IgD-negative memory B cell (primary cell): ENCODE data around the gene TTC34. TPM values are rescaled to one million over a fixed set of nuclear protein-coding genes. Genes with fewer than 3 reads are reported as not detected.
"Not testable (repeated sequence)": the region's sequence is repeated elsewhere in the genome, so short reads cannot be mapped to it uniquely, and the experiment has no call there.

Experiments used
- H3K27ac Mint-ChIP-seq, 3 donors: one replicate each; pipeline ENCODE4 v1.8.0; 2020 to 2022; ENCODE audit warnings: mild to moderate bottlenecking in 3 of 3, mixed read lengths in 3 of 3, moderate library complexity in 1 of 3
- H3K27me3 Mint-ChIP-seq: one replicate; pipeline ENCODE4 v1.8.0; 2021; ENCODE audit warnings: mixed read lengths
- H3K36me3 Mint-ChIP-seq: one replicate; pipeline ENCODE4 v1.8.0; 2020; ENCODE audit warnings: mild to moderate bottlenecking, mixed read lengths
- H3K4me1 Mint-ChIP-seq, 3 donors: one replicate each; pipeline ENCODE4 v1.8.0; 2020 to 2022; ENCODE audit warnings: mixed read lengths in 3 of 3, mild to moderate bottlenecking in 1 of 3
- H3K4me3 Mint-ChIP-seq, 4 donors: one replicate each; pipeline ENCODE4 v1.8.0; 2020 to 2022; ENCODE audit warnings: mild to moderate bottlenecking in 4 of 4, mixed read lengths in 4 of 4, moderate library complexity in 3 of 4
- H3K9me3 Mint-ChIP-seq, 3 donors: one replicate each; pipeline ENCODE4 v1.8.0; 2020 to 2021; ENCODE audit warnings: mixed read lengths in 3 of 3, mild to moderate bottlenecking in 1 of 3
- polyA plus RNA-seq: library from polyadenylated mRNA; unstranded; fragments of 300-500 nt; fragmentation: Illumina TruSeq; gene quantifications from one replicate; pipeline ENCODE4 v1.2.3, GENCODE V29; 2021

Gene TTC34
- polyA plus RNA-seq, 1 donor from 2014 or later: 0.06 TPM

- H3K27ac Mint-ChIP-seq: no peak overlapping the region
- peaks cover 0 to 7% (median 3%) of the 10 kb centered on the region in 3 donors for H3K9me3 Mint-ChIP-seq
- peaks cover 0 to 1% (median 0%) of the 10 kb centered on the region in 3 donors for H3K4me1 Mint-ChIP-seq
- H3K36me3 Mint-ChIP-seq: no peaks in the 10 kb centered on the region
- H3K4me3 Mint-ChIP-seq: peak overlapping the region in 1 of 4 donors; percentile 65
- H3K27me3 Mint-ChIP-seq: peaks cover 2% of the 10 kb centered on the region
Measured at GRCh38 chr1:2635361-2636010, 166.0 kb downstream of the TTC34 start.

GRCh38 chr1:2633936-2634491 is 167.5 kb downstream of the TTC34 start:
- peaks cover 0 to 3% (median 0%) of the 10 kb centered on the region in 3 donors for H3K4me1 Mint-ChIP-seq
- no peak overlapping the region for H3K4me3 Mint-ChIP-seq
- peaks cover 2% of the 10 kb centered on the region for H3K27me3 Mint-ChIP-seq
- no peaks in the 10 kb centered on the region for H3K36me3 Mint-ChIP-seq
- peaks cover 0 to 7% (median 7%) of the 10 kb centered on the region in 3 donors for H3K9me3 Mint-ChIP-seq
- H3K27ac Mint-ChIP-seq: no peak overlapping the region

GRCh38 chr1:2633366-2633935 is 168.0 kb downstream of the TTC34 start:
- H3K27me3 Mint-ChIP-seq: peaks cover 2% of the 10 kb centered on the region
- no peaks in the 10 kb centered on the region for H3K36me3 Mint-ChIP-seq
- peaks cover 0 to 3% (median 0%) of the 10 kb centered on the region in 3 donors for H3K4me1 Mint-ChIP-seq
- peaks cover 0 to 7% (median 7%) of the 10 kb centered on the region in 3 donors for H3K9me3 Mint-ChIP-seq
- H3K4me3 Mint-ChIP-seq: no peak overlapping the region
- no peak overlapping the region for H3K27ac Mint-ChIP-seq

DNA sequence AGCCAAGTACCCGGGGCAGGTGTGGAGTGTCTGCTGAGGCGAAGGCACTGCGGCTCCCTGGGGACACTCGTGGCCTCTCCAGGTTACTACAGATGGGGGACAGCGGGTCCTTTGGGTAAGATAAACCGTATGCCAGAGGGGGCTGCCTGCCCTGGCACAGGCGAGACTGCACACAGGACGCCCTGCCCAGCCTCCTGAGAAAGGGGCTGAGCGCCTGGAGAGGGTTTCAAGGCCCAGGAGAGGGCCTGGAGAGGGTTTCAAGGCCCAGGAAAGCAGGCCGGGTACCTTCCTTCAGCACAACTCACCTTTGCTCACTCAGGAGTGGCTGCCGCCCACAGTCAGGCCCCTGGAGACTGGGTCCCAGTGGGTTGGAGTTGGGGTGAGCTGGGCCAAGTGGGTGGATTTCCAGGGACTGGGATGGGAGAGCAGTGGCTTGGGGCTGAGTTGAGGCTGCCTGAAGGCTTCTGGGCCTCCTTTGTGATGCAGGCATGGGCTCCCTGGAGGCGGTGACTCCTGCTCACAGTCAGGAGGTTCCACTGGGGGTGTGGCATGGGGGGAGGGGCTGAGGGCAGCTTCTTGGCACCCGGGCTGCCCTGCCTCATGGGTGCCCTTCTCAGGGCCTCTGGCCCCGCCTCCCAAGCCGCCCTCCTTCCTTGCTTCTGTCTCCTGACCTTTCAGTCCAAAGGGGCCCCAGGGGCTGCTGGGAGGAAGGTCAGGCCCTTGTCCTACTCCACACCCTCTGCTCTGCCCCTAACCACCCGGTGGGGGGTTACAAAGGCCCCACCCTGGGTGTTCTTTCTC is 168.7 kb downstream of the TTC34 start, which contains the start of gene MMEL1:
Gene MMEL1 (minus strand): TSS at position 456 of the 801 bp plus-strand sequence. CDS start 3,532 bp downstream, outside the sequence.
- Mint-ChIP-seq H3K4me3 (no peak within 1 kb of the TSS), H3K27me3 (peaks cover 2% of the 10 kb centered on the region), H3K9me3 (peaks cover 0 to 7% (median 7%) of the 10 kb centered on the region in 3 donors), H3K4me1 (peaks cover 0 to 3% (median 0%) of the 10 kb centered on the region in 3 donors), H3K36me3 (no peaks in the 10 kb centered on the region), H3K27ac (peak within 1 kb of the TSS in 2 of 3 donors; percentile 14 to 59)

DNA sequence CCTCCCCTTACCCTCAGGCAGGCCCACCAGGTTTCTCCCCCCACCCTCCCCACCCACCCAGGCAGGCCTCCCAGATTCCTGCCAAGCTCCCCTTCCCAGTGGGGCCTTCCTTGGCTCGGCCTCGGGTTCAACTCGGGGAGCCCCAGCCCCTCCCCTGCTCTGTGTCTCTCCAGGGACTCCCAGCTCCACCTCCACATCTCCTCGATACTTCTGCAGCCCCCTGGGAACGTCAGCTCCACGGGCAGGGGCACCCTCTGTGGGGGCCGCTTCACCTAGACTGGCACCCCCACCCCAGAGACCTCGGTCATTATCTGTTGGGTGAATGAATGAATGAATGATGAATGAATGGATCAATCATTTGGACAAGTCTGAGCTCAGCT is 169.5 kb downstream of the TTC34 start:
- H3K9me3 Mint-ChIP-seq: peaks cover 0 to 7% (median 5%) of the 10 kb centered on the region in 3 donors
- peak overlapping the region in 2 of 3 donors; percentile 14 to 59 for H3K27ac Mint-ChIP-seq
- peaks cover 0 to 3% (median 0%) of the 10 kb centered on the region in 3 donors for H3K4me1 Mint-ChIP-seq
- H3K27me3 Mint-ChIP-seq: peaks cover 2% of the 10 kb centered on the region
- H3K36me3 Mint-ChIP-seq: no peaks in the 10 kb centered on the region
- H3K4me3 Mint-ChIP-seq: no peak overlapping the region

DNA sequence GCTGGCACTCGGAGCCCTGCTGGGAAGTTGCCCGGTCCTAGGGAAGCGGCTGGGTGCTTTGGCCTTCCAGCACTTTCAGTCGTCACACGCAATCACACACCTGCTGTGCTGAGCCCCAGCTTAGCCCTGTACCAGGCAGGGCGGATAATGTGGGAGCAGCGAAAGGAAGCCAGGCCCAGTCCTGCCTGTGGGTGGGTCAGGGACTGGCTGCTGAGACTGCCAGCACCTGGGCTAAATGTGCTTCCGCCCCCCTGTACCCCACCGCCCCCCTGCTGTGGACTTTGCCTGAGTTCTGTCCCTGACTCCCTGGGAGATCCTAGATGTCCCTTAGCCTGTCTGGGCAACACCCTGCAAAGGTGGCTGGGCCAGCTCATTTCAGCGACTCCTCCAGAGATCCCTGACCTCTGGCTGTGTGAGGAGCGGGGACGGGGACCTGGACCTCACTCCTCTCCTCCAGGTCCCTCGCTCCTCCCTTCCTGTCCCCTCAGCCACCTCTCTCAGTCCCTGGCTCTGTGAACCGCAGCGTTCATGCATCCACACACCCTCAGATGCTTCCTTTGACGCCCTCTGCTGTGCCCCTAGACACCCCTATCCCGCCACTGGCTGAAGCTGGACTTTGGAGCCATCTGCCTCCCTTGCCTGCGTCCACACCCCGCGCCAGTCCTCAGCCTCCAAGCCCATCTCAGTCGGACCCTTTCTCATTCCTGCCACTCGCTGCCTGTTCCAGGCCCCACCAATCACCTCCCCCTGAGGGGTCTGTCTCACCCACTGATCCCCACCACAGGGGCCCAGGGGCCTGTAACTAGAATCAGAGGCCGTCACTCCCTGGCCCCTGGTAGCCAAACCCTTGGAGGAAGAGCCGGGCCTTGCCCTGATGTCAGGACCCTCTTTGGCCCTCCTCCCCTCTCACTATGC is 170.1 kb downstream of the TTC34 start:
- Mint-ChIP-seq H3K27me3 (peaks cover 5% of the 10 kb centered on the region), H3K36me3 (no peaks in the 10 kb centered on the region), H3K27ac (peak overlapping the region in 1 of 3 donors; percentile 59), H3K4me1 (peaks cover 0 to 6% (median 4%) of the 10 kb centered on the region in 3 donors), H3K9me3 (peaks cover 0 to 7% (median 0%) of the 10 kb centered on the region in 3 donors), H3K4me3 (no peak overlapping the region)

DNA sequence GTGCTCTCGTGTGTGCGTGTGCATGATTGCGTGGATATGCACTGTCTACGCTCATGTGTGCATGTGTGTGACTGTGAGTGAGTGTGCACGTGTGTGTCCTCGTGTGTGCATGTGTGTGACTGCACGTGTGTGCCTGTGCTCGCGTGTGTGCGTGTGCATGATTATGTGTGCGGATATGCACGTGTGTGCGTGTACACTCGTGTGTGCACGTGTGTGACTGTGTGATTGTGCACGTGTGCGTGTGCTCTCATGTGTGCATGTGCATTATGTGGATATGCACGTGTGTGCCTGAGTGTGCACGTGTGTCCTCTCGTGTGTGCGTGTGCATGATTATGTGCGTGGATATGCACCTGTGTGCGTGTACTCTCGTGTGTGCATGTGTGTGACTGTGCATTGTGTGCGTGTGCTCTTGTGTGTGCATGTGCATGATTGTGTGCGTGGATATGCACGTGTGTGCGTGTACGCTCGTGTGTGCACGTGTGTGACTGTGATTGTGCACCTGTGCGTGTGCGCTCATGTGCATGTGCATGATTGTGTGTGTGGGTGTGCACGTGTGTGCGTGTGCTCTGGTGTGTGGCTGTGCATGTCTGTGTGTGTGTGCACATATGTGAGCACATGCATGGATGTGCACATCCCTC is 170.9 kb downstream of the TTC34 start:
- Mint-ChIP-seq H3K27ac (no peak overlapping the region), H3K4me1 (peaks cover 0 to 6% (median 4%) of the 10 kb centered on the region in 3 donors), H3K9me3 (peaks cover 0 to 7% (median 0%) of the 10 kb centered on the region in 3 donors), H3K4me3 (no peak overlapping the region), H3K27me3 (peaks cover 12% of the 10 kb centered on the region), H3K36me3 (no peaks in the 10 kb centered on the region)

GRCh38 chr1:2629627-2630497 is 171.6 kb downstream of the TTC34 start:
- Mint-ChIP-seq H3K4me1 (peaks cover 0 to 6% (median 4%) of the 10 kb centered on the region in 3 donors), H3K4me3 (no peak overlapping the region)

DNA sequence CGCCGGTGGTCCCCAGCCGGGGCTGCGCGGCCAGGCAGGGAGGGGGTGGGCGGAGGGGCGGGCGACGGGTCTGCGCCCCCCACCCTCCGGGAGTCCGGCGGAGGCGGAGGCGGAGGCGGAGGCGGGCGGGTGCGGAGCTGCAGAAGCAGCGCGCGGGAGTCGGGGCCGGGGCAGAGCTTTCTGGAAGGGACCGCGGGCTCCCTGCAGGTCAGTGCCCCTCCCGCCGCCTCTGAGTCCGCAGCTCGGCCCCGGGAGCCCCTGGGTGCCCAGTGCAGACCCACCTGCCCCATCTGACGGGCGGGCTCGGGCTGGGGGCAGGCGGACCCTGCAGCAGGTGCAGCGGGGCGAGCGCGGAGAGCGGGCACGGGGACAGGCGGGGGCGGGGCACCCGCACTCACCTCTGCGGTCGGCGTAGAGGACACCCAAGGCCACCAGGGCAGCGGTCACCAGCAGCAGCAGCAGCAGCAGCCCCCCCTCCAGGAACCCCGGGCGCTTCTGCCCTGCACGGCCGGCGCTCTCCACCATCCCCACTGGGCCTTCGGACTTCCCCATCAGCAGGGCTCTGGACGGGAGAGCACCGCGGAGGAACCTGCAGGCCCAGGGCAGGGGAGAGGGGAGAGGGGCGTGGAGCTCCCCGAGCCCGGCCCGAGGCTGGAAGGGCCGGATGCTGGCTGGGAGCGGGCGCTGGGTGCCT is 172.4 kb downstream of the TTC34 start:
- Mint-ChIP-seq H3K36me3 (no peaks in the 10 kb centered on the region), H3K4me3 (no peak overlapping the region), H3K9me3 (peaks cover 0 to 7% (median 0%) of the 10 kb centered on the region in 3 donors), H3K27ac (no peak overlapping the region), H3K4me1 (peaks cover 0 to 6% (median 4%) of the 10 kb centered on the region in 3 donors), H3K27me3 (peaks cover 21% of the 10 kb centered on the region)

More at GRCh38 chr1:2629627-2630497, 171.6 kb downstream of the TTC34 start:
- H3K27ac Mint-ChIP-seq: no peak overlapping the region
- H3K27me3 Mint-ChIP-seq: peaks cover 16% of the 10 kb centered on the region
- H3K36me3 Mint-ChIP-seq: no peaks in the 10 kb centered on the region
- H3K9me3 Mint-ChIP-seq: peaks cover 0 to 7% (median 0%) of the 10 kb centered on the region in 3 donors

DNA sequence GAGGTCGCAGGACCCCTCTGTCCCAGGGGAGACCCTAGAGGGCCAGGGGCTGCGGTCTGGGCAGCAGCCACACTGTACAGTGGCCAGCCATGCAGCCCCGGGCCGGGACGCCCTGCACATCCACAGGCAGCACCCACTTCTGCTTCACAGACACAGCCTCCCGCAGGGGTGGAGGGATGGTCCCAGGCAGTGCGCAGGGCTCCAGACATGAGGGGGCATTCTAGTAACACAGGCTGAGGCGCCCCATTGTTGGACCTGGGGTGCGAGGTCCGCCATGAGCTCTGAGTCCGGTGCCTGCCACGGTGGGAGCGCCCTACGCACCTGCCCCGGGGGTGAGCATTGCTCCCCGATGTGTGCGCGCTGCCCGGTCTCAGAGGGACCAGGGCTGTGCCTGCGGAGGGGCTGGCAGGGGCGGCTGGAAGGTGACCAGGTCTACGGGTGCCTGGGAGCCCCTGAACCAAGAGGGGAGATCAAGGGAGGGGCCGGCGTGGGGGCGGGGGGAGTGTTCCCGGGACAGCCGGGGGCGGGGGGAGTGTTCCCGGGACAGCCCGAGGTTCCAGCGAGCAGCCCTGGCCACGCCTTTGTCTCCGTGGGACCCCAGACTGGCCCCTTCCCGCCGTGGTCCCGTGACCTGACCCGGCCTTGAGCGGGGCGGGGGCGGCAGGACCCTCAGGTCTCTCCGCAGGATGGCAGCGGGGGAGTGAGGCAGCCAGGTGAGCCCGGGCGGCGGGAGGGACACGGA is 173.1 kb downstream of the TTC34 start:
- peaks cover 22% of the 10 kb centered on the region for H3K27me3 Mint-ChIP-seq
- H3K27ac Mint-ChIP-seq: no peak overlapping the region
- H3K4me3 Mint-ChIP-seq: no peak overlapping the region
- peaks cover 0 to 7% (median 0%) of the 10 kb centered on the region in 3 donors for H3K9me3 Mint-ChIP-seq
- peaks cover 0 to 6% (median 4%) of the 10 kb centered on the region in 3 donors for H3K4me1 Mint-ChIP-seq
- no peaks in the 10 kb centered on the region for H3K36me3 Mint-ChIP-seq

DNA sequence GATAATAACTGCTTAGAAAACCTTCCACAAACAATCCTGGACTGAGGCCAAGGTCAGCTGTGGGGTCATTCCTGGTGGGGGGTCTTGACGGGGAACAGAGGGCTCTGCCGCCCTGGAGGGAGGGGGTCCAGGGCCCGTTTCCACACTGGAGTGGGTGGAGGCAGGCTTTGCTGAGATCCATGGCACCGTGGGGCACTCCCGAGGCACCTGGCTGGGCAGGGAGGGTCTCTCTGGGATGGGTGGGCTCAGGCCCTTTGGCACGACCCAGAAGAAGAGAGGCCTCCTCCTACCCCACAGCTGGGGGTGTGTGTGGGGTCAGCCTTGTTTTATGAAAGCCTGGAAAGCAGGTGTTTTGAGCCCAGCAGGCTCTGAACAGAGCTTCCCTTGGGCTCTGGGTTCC is 173.7 kb downstream of the TTC34 start:
- Mint-ChIP-seq H3K4me1 (peaks cover 0 to 4% (median 4%) of the 10 kb centered on the region in 3 donors), H3K4me3 (no peak overlapping the region), H3K9me3 (peaks cover 0 to 7% (median 0%) of the 10 kb centered on the region in 3 donors), H3K27me3 (peaks cover 23% of the 10 kb centered on the region), H3K27ac (no peak overlapping the region), H3K36me3 (no peaks in the 10 kb centered on the region)

DNA sequence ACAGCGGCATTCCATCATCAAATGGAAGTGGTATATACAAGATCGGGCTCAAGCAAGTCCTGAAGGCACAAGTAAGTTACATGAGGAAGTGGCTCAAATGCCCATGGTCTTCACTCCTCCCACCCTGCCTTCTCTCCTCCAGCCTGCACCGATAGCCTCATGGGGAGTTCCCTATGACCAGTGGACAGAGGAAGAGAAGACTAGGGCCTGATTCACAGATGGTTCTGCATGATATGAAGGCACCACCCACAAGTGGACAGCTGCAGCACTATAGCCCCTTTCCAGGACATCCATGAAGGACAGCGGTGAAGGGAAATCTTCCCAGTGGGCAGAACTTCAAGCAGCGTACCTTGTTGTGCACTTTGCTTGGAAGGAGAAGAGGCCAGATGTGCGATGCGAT is 175.7 kb downstream of the TTC34 start:
- not testable (repeated sequence) for H3K4me3 Mint-ChIP-seq, H3K27ac Mint-ChIP-seq, H3K4me1 Mint-ChIP-seq, H3K9me3 Mint-ChIP-seq, H3K36me3 Mint-ChIP-seq
- peaks cover 31% of the 10 kb centered on the region for H3K27me3 Mint-ChIP-seq
